ENCODE results near the gene TNFAIP8L2.
A peak's percentile ranks its signal among the peaks of the same experiment; 100 is the strongest.

Gene TNFAIP8L2

GRCh38 chr1:151135433-151136385 lies 20.7 kb upstream of the TNFAIP8L2 start:
- Histone ChIP-seq H2AFZ (ENCODE audit: low read length) (no peak overlapping the region), H3K27me3 (replicated peaks; ENCODE audit: insufficient read depth, low read length) (peaks cover 43% of the 10 kb centered on the region), H3F3A (ENCODE audit: insufficient read depth, low read length) (no peaks in the 10 kb centered on the region), H3K4me2 (ENCODE audit: low read depth, low read length) (no peak overlapping the region), H3K9me2 (replicated peaks; ENCODE audit: insufficient read depth, low read length) (no peaks in the 10 kb centered on the region), H3K4me3 (ENCODE audit: low read length) (no peak overlapping the region), H3K36me3 (replicated peaks; ENCODE audit: insufficient read depth, low read length) (no peaks in the 10 kb centered on the region), H3K27ac (ENCODE audit: low read length) (no peak overlapping the region), H3K9ac (ENCODE audit: low read length) (no peak overlapping the region), H3K4me1 (ENCODE audit: low read length) (peaks cover 9% of the 10 kb centered on the region), H3K79me2 (ENCODE audit: low read length) (no peaks in the 10 kb centered on the region), H4K20me1 (ENCODE audit: insufficient read depth, low read length) (no peaks in the 10 kb centered on the region), H3K9me3 (replicated peaks; ENCODE audit: insufficient read depth, low read length) (no peaks in the 10 kb centered on the region)
- DNase-seq, result peak; percentile 66
- TF ChIP-seq CTCF (IDR thresholded peaks at IDR 0.05; ENCODE audit: low read length), result peak; percentile 41
- TF ChIP-seq EZH2 (optimal IDR thresholded peaks at IDR 0.05; ENCODE audit: low read depth, low read length), result no peak

GRCh38 chr1:151137789-151138188 lies 18.7 kb upstream of the TNFAIP8L2 start:
- Histone ChIP-seq H4K20me1 (ENCODE audit: insufficient read depth, low read length) (no peaks in the 10 kb centered on the region), H3K9ac (ENCODE audit: low read length) (no peak overlapping the region), H3K4me2 (ENCODE audit: low read depth, low read length) (no peak overlapping the region), H3F3A (ENCODE audit: insufficient read depth, low read length) (no peaks in the 10 kb centered on the region), H3K27ac (ENCODE audit: low read length) (no peak overlapping the region), H3K79me2 (ENCODE audit: low read length) (no peaks in the 10 kb centered on the region), H3K36me3 (replicated peaks; ENCODE audit: insufficient read depth, low read length) (no peaks in the 10 kb centered on the region), H3K4me1 (ENCODE audit: low read length) (peaks cover 9% of the 10 kb centered on the region), H3K9me2 (replicated peaks; ENCODE audit: insufficient read depth, low read length) (no peaks in the 10 kb centered on the region), H3K4me3 (ENCODE audit: low read length) (no peak overlapping the region), H3K9me3 (replicated peaks; ENCODE audit: insufficient read depth, low read length) (no peaks in the 10 kb centered on the region), H3K27me3 (replicated peaks; ENCODE audit: insufficient read depth, low read length) (peaks cover 30% of the 10 kb centered on the region), H2AFZ (ENCODE audit: low read length) (no peak overlapping the region)
- no peak for DNase-seq
- no peak for TF ChIP-seq CTCF (IDR thresholded peaks at IDR 0.05; ENCODE audit: low read length)
- no peak for TF ChIP-seq EZH2 (optimal IDR thresholded peaks at IDR 0.05; ENCODE audit: low read depth, low read length)
- no peak for TF ChIP-seq EZH2phosphoT487 (IDR thresholded peaks at IDR 0.05; ENCODE audit: low read length)

- Histone ChIP-seq H3K9me3 (replicated peaks; ENCODE audit: insufficient read depth, low read length) (no peaks in the 10 kb centered on the region), H4K20me1 (ENCODE audit: insufficient read depth, low read length) (no peaks in the 10 kb centered on the region), H3K79me2 (ENCODE audit: low read length) (no peaks in the 10 kb centered on the region), H3K27me3 (replicated peaks; ENCODE audit: insufficient read depth, low read length) (peaks cover 35% of the 10 kb centered on the region), H3K9ac (ENCODE audit: low read length) (no peak overlapping the region), H3K4me3 (ENCODE audit: low read length) (no peak overlapping the region), H3K4me1 (ENCODE audit: low read length) (peaks cover 8% of the 10 kb centered on the region; the same call in 1 of the 2 replicates), H3K9me2 (replicated peaks; ENCODE audit: insufficient read depth, low read length) (no peaks in the 10 kb centered on the region), H3F3A (ENCODE audit: insufficient read depth, low read length) (no peaks in the 10 kb centered on the region), H2AFZ (ENCODE audit: low read length) (no peak overlapping the region), H3K4me2 (ENCODE audit: low read depth, low read length) (no peak overlapping the region), H3K36me3 (replicated peaks; ENCODE audit: insufficient read depth, low read length) (no peaks in the 10 kb centered on the region), H3K27ac (ENCODE audit: low read length) (no peak overlapping the region)
- DNase-seq, result no peak
- TF ChIP-seq CTCF (IDR thresholded peaks at IDR 0.05; ENCODE audit: low read length) (no peak), EZH2 (optimal IDR thresholded peaks at IDR 0.05; ENCODE audit: low read depth, low read length) (no peak), EZH2phosphoT487 (IDR thresholded peaks at IDR 0.05; ENCODE audit: low read length) (no peak)
Observed at GRCh38 chr1:151142411-151143056, 13.9 kb upstream of the TNFAIP8L2 start.

Data from MM.1S (cell line).